Lower leg skin (tissue), 4 donors: ENCODE data around the gene GLE1. TPM values are rescaled to one million over a fixed set of nuclear protein-coding genes. Genes with fewer than 3 reads are reported as not detected.
"Not testable (repeated sequence)": the region's sequence is repeated elsewhere in the genome, so short reads cannot be mapped to it uniquely, and the experiment has no call there.

Experiments
- DNase-seq, 2 donors: peaks; one replicate each; pipeline ENCODE4 v3.0.0-alpha.2; 2019; ENCODE audit warnings: low spot score in 2 of 2
- H3K4me3 ChIP-seq: fragments of 200-600 bp; sonication (generic); 2 replicates; pipeline ENCODE4 v1.5.1; 2017; ENCODE audit warnings: mild to moderate bottlenecking, low read depth; ENCODE audit not compliant: poor library complexity, severe bottlenecking
- POLR2A ChIP-seq, 2 donors: fragments of 450-650 bp; IDR thresholded peaks; one replicate each; pipeline ENCODE4 v1.6.1; 2016 to 2017; ENCODE audit warnings: antibody characterized with exemption in 2 of 2, mild to moderate bottlenecking in 1 of 2, moderate library complexity in 1 of 2
- WGBS, 2 donors: methylation state at CpG; one replicate each; pipeline ENCODE4 v1.1.5; 2018; 5-methylcytosine and 5-hydroxymethylcytosine counted together
- intact Hi-C: fragments of 100-400 bp; cut with DNase I; formaldehyde crosslinking; loops from one replicate; pipeline ENCODE4 v1.15.0; 2023; ENCODE audit warnings: low total_unique reads
- total RNA-seq, 4 donors: library from RNA; depleted of rRNA; stranded (reverse); fragments of >200 nt; gene quantifications; one replicate each; pipeline ENCODE4 v1.1.0, GENCODE V29; 2016
- TF ChIP-seq, protein P1 (sequence below), 3 donors: fragments of 450-650 bp; IDR thresholded peaks; one replicate each; pipeline ENCODE4 v1.5.1; 2016; ENCODE audit warnings: antibody characterized with exemption in 3 of 3, mild to moderate bottlenecking in 3 of 3, moderate library complexity in 2 of 3

GLE1 gene
- total RNA-seq, 4 donors from 2014 or later = 28.6 to 44.3 (median 30.8) TPM

- TF ChIP-seq, protein P1, sequence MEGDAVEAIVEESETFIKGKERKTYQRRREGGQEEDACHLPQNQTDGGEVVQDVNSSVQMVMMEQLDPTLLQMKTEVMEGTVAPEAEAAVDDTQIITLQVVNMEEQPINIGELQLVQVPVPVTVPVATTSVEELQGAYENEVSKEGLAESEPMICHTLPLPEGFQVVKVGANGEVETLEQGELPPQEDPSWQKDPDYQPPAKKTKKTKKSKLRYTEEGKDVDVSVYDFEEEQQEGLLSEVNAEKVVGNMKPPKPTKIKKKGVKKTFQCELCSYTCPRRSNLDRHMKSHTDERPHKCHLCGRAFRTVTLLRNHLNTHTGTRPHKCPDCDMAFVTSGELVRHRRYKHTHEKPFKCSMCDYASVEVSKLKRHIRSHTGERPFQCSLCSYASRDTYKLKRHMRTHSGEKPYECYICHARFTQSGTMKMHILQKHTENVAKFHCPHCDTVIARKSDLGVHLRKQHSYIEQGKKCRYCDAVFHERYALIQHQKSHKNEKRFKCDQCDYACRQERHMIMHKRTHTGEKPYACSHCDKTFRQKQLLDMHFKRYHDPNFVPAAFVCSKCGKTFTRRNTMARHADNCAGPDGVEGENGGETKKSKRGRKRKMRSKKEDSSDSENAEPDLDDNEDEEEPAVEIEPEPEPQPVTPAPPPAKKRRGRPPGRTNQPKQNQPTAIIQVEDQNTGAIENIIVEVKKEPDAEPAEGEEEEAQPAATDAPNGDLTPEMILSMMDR (IDR thresholded peaks at IDR 0.05) = no peak
- intact Hi-C loops = no loop called here
- peak in 1 of 2 donors; percentile 82 for DNase-seq
- H3K4me3 ChIP-seq = no peak overlapping the region
- 91 to 96% methylated on average over 15 of the region's 15 CpGs for WGBS, 2 donors
Measured at GRCh38 chr9:128499920-128500319, 4.6 kb upstream of the GLE1 start.

GRCh38 chr9:128503415-128503825 is 1.1 kb upstream of the GLE1 start:
- H3K4me3 ChIP-seq, DNase-seq, intact Hi-C loops: not testable (repeated sequence)
- 31 to 35% methylated on average over 14 of the region's 14 CpGs for WGBS, 2 donors

DNA sequence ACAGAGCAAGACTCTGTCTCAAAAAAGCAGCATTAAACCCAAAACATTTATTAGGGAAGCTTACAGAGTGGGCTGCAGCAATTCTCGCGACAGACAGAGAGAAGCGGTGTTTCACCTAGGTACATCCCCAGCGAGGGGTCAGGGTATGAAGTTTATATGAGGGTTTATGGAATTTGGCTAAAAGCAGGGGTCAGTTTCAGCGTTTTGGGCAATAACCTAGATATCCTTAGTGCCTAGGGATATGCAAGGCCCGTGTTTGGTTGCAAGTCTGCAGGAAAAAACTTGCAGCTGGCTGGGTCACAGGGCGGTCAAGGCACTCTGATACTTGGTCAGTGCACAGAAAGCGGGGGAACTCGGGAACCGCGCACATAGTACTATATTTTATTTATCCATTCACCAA is 649 bp upstream of the GLE1 start:
- intact Hi-C loops = no loop called here
- 14 to 19% methylated on average over 11 of the region's 11 CpGs for WGBS, 2 donors
- TF ChIP-seq, protein P1 (IDR thresholded peaks at IDR 0.05) = no peak
- TF ChIP-seq POLR2A (IDR thresholded peaks at IDR 0.05) = no peak
- DNase-seq = no peak
- H3K4me3 ChIP-seq = no peak overlapping the region

DNA sequence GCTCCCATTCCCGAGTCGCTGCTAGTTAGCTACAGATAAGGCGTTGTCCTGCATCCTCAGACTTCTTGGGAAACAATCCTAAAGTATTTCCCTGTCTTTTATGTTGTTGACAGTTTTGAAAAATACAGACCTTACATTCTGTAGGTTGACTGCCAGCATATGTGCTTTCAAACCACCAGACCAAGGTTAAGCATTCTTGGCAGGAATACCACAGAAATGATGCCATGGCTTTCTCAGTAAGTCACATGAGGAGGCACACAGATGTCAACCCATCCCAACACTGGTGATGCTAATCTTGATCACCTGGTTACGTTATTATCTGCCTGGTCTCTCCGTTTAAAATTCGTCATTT is 871 bp downstream of the GLE1 start:
- peak overlapping the region; percentile 77 for H3K4me3 ChIP-seq
- DNase-seq = no peak
- intact Hi-C loops = no loop called here
- 15 to 24% methylated on average over 6 of the region's 6 CpGs for WGBS, 2 donors
- TF ChIP-seq POLR2A (IDR thresholded peaks at IDR 0.05) = no peak
- TF ChIP-seq, protein P1 (IDR thresholded peaks at IDR 0.05) = no peak

DNA sequence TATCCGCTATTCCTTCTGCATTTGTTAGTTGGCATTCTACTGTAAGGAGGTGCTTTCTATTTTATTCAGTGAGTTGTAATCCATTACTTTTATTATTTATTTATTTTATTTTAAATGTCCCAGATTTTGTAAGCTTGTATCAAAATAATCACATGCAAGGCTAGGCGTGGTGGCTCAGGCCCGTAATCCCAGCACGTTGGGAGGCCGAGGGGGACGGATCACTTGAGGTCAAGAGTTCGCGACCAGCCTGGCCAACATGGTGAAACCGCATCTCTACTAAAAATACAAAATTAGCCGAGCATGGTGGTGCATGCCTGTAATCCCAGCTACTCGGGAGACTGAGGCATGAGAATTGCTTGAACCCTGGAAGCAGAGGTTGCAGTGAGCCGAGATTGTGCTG is 1.4 kb downstream of the GLE1 start:
- H3K4me3 ChIP-seq, DNase-seq, intact Hi-C loops: not testable (repeated sequence)
- WGBS, 2 donors = 78 to 86% methylated on average over 12 of the region's 12 CpGs

GRCh38 chr9:128512820-128513219 is 8.3 kb downstream of the GLE1 start:
- no peak for TF ChIP-seq POLR2A (IDR thresholded peaks at IDR 0.05)
- TF ChIP-seq, protein P1 (IDR thresholded peaks at IDR 0.05) = no peak
- intact Hi-C loops = no loop called here
- 93 to 94% methylated on average over 9 of the region's 9 CpGs for WGBS, 2 donors
- peak in 1 of 2 donors; percentile 54 for DNase-seq
- H3K4me3 ChIP-seq = no peak overlapping the region

GRCh38 chr9:128521956-128522355 is 17.4 kb downstream of the GLE1 start:
- TF ChIP-seq, protein P1 (IDR thresholded peaks at IDR 0.05) = no peak
- TF ChIP-seq POLR2A (IDR thresholded peaks at IDR 0.05) = no peak
- no peak overlapping the region for H3K4me3 ChIP-seq
- no peak for DNase-seq
- intact Hi-C loops = no loop called here
- 96% methylated on average over 6 of the region's 6 CpGs for WGBS, 2 donors
